ENCODE measurements around the gene LBP.
"Not testable (repeated sequence)": the region's sequence is repeated elsewhere in the genome, so short reads cannot be mapped to it uniquely, and the experiment has no call there.

The LBP gene

DNA sequence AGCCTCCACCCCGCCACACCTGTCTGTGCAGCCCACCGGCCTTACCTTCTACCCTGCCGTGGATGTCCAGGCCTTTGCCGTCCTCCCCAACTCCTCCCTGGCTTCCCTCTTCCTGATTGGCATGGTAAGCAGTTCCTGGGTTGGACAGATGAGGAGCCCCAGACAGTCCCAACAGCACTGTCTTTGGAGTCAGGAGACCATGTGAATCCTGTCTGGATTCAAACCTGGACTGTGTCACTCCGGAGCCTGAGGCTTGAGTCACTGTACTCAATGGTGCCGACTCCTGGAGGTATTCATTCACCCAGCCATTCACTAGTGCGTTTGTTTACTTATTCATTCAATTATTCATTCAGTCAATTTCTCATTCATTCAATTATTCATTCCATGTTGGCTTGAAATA, 20.0 kb upstream of the LBP start:
- in situ Hi-C loops (cut with HindIII; ENCODE audit: low pct_unique_long_range_greater_than_20kb, low sequenced_read_pairs): no loop called here
- DNase-seq (ENCODE audit: low read depth in 1 of 2, low spot score in 1 of 2): no peak
- TF ChIP-seq JUND (IDR thresholded peaks at IDR 0.05; ENCODE audit: low read depth): no peak

DNA sequence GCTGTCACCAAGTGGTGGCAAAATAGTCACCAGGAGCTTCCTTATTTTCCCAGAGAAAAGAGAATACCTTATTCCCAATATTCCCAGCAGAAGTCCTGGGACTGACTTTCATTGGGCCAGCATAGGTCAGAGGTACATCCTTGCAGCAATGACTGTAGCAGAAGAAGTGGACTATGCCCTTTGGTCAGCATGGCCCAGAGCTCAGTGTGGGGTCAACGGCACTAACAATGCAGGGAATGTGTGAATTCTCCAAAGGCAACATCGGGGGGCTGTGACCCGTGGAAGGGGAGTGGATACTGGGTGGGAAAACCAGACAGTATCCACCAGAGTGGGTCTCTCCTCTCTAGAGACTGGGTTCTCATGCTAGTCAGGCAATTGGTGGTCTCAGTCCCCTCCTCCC, 15.6 kb upstream of the LBP start:
- in situ Hi-C loops (cut with HindIII; ENCODE audit: low pct_unique_long_range_greater_than_20kb, low sequenced_read_pairs): no loop called here
- DNase-seq (ENCODE audit: low read depth in 1 of 2, low spot score in 1 of 2): no peak
- TF ChIP-seq JUND (IDR thresholded peaks at IDR 0.05; ENCODE audit: low read depth): no peak

DNA sequence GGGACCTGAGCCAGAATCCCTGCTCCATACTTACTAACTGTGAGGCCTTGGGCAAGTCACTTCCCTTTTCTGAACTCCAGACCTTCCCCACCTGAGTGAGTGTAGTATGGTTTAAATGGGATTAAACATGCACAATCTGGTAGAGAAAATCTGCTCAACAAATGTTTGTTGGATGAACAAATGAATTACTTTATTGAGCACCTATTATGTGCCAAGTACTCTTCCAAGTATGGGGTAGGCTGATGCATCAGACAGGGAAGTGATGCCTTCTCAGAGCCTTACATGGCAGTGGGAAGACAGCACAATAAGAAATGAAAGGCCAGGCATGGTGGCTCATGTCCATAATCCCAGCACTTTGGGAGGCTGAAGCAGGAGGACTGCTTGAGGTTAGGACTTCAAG, 15.0 kb upstream of the LBP start:
- in situ Hi-C loops (cut with HindIII; ENCODE audit: low pct_unique_long_range_greater_than_20kb, low sequenced_read_pairs): no loop called here
- DNase-seq (ENCODE audit: low read depth in 1 of 2, low spot score in 1 of 2): no peak
- TF ChIP-seq JUND (IDR thresholded peaks at IDR 0.05; ENCODE audit: low read depth): no peak

GRCh38 chr20:38331814-38332213, 14.5 kb upstream of the LBP start:
- in situ Hi-C loops (cut with HindIII; ENCODE audit: low pct_unique_long_range_greater_than_20kb, low sequenced_read_pairs): no loop called here
- no peak for DNase-seq (ENCODE audit: low read depth in 1 of 2, low spot score in 1 of 2)
- TF ChIP-seq JUND (IDR thresholded peaks at IDR 0.05; ENCODE audit: low read depth): no peak

DNA sequence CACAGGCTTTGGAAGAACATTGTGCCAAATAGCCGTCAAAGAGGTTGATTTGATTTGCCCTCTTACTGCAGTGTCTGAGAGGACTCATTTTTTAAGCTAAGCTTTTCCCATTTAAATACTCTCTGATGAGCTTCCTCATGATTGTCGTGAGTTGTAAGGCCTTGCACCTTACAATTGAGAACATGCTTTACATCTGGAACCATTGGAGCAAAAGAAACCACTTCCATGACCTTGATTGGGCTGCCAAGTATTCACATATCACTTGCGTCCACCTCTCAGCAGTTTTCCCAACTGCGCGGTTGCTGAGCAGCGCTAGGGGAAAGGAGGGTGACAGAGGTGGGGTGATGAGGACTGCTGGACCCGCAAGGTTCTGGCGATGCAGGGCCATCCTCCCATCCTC, 12.3 kb upstream of the LBP start:
- in situ Hi-C loops (cut with HindIII; ENCODE audit: low pct_unique_long_range_greater_than_20kb, low sequenced_read_pairs): no loop called here
- no peak for DNase-seq (ENCODE audit: low read depth in 1 of 2, low spot score in 1 of 2)
- TF ChIP-seq JUND (IDR thresholded peaks at IDR 0.05; ENCODE audit: low read depth): no peak

- TF ChIP-seq JUND (IDR thresholded peaks at IDR 0.05; ENCODE audit: low read depth): no peak
- in situ Hi-C loops (cut with HindIII; ENCODE audit: low pct_unique_long_range_greater_than_20kb, low sequenced_read_pairs): no loop called here
- no peak for DNase-seq (ENCODE audit: low read depth in 1 of 2, low spot score in 1 of 2)
Measured at GRCh38 chr20:38336726-38337125, 9.6 kb upstream of the LBP start.

GRCh38 chr20:38337561-38338140, 8.6 kb upstream of the LBP start:
- in situ Hi-C loops (cut with HindIII; ENCODE audit: low pct_unique_long_range_greater_than_20kb, low sequenced_read_pairs): no loop called here
- peak in 1 of 2 experiments; percentile 77 for DNase-seq (ENCODE audit: low read depth in 1 of 2, low spot score in 1 of 2)
- TF ChIP-seq JUND (IDR thresholded peaks at IDR 0.05; ENCODE audit: low read depth): no peak

DNA sequence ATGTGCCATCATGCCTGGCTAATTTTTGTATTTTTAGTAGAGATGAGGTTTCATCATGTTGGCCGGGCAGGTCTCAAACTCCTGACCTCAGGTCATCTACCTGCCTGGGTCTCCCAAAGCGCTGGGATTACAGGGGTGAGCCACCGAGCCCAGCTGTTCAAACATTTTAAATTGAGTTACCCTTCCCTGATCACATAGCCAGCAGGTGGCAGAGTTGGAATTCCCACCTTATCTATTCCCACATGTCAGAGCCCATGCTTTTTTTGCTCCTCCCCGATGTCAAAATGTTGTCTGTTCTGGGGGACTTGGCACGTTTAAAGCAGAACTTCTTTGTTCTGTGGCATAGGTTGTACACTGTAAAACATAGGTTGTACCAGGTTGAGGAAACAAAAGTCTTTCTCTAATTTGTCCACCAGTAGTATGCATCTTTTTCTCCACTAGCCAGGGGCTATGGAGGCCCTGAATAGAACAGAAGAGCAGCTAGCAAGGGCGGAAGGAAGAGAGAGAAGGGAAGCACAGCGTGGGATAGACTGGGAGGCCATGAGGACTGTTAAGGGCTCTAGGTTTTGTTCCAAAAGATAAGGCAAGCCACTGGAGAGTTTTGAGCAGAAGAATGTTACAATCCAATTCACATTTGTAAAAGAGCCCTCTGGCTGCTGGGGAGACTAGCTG, 7.3 kb upstream of the LBP start:
- TF ChIP-seq JUND (IDR thresholded peaks at IDR 0.05; ENCODE audit: low read depth): no peak
- DNase-seq (ENCODE audit: low read depth in 1 of 2, low spot score in 1 of 2): peak in 1 of 2 experiments; percentile 62

DNA sequence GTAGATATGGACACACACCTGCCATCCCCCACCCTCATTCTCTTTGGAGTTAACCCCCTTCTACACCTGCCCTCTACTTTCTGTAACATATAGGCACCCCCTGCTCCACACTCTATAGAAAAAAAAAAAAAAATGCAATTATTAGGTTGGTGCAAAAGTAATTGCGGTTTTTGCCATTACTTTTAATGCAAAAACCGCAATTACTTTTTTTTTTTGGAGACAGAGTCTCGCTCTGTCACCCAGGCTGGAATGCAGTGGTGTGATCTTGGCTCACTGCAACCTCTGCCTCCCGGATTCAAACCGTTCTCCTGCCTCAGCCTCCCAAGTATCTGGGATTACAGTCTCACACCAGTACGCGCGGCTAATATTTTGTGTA, 6.8 kb upstream of the LBP start:
- in situ Hi-C loops (cut with HindIII; ENCODE audit: low pct_unique_long_range_greater_than_20kb, low sequenced_read_pairs); DNase-seq (ENCODE audit: low read depth in 1 of 2, low spot score in 1 of 2): not testable (repeated sequence)

More for the DNA sequence above, 7.3 kb upstream of the LBP start:
- in situ Hi-C loops (cut with HindIII; ENCODE audit: low pct_unique_long_range_greater_than_20kb, low sequenced_read_pairs): no loop called here

DNA sequence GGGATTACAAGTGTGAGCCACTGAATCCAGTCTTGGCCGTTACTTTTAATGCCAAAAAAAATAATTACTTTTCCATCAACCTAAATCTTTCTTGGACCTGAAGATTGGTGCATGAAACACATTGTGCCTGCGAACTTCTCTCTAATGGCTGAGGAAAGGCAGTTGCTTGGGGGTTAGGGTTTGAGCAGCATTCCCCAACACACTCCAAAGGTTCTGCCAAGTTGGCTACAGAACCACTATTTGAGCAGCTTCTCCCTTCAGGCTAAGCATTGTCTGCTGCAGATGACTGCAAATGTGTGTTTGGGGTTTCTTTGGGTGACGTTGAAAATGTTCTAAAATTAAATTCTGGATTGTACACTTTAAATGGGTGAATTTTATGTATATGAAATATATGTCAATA, 6.3 kb upstream of the LBP start:
- in situ Hi-C loops (cut with HindIII; ENCODE audit: low pct_unique_long_range_greater_than_20kb, low sequenced_read_pairs): no loop called here
- DNase-seq (ENCODE audit: low read depth in 1 of 2, low spot score in 1 of 2): peak in 1 of 2 experiments; percentile 19
- no peak for TF ChIP-seq JUND (IDR thresholded peaks at IDR 0.05; ENCODE audit: low read depth)

DNA sequence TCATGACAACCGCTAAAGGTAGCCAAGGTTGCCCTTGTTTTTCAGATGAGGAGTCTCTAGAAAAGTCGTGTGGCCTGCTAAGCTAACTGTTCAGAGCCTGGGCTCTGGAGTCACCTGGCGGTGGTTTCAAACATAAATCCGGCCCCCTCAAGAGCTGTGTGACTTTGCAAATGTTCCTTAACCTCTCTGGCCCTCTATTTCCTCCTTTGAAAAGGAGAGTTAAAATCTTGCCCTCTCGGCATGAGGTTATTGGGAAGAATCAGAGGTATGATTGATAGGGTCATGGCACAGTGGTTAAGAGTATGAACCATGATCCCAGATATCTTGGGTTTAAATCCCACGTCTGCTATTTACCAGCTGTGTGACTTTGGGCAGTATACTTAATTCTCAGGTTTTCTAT, 5.6 kb upstream of the LBP start:
- no peak for TF ChIP-seq JUND (IDR thresholded peaks at IDR 0.05; ENCODE audit: low read depth)
- no peak for DNase-seq (ENCODE audit: low read depth in 1 of 2, low spot score in 1 of 2)
- in situ Hi-C loops (cut with HindIII; ENCODE audit: low pct_unique_long_range_greater_than_20kb, low sequenced_read_pairs): no loop called here

GRCh38 chr20:38342216-38342615, 4.1 kb upstream of the LBP start:
- in situ Hi-C loops (cut with HindIII; ENCODE audit: low pct_unique_long_range_greater_than_20kb, low sequenced_read_pairs): no loop called here
- no peak for TF ChIP-seq JUND (IDR thresholded peaks at IDR 0.05; ENCODE audit: low read depth)
- no peak for DNase-seq (ENCODE audit: low read depth in 1 of 2, low spot score in 1 of 2)

DNA sequence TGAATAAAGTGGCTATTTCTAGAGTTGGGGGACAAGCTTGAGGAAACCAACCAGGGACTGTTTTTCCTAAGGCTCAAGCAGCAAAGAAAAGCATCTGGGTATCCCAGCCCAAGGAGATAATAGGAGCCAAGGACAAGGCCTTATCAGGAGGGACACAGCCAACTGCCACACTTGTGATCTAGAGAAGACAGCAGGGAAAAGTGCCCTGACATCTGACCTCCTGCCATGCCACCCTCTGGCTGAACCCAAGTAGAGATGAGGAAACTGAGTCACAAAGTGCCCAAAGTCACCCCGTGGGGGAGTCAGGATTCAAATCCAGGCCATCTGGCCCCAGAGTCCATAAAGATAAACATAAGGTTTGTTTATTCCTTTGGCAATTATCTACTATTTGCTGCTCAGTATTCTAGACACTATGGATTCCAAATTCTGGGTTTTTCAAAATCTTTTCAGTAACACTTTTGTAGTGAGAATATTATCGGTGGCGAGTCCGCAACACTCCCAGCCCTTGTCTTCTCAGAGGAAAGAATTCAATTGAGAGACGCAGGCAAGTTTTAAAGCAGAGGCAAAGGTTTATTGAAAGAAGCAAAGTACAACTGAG, 3.5 kb upstream of the LBP start:
- no peak for DNase-seq (ENCODE audit: low read depth in 1 of 2, low spot score in 1 of 2)
- TF ChIP-seq JUND (IDR thresholded peaks at IDR 0.05; ENCODE audit: low read depth): no peak
- in situ Hi-C loops (cut with HindIII; ENCODE audit: low pct_unique_long_range_greater_than_20kb, low sequenced_read_pairs): no loop called here
